SK-N-MC (cell line): ENCODE results near the gene GRB7.

Experiments used
- DNase-seq: peaks from one replicate; pipeline ENCODE4 v3.0.0-alpha.2; 2011; ENCODE audit warnings: low read depth, low spot score
- H3K27ac ChIP-seq: fragments of 200-600 bp; sonication (generic); 2 replicates; pipeline ENCODE4 v1.5.1; 2016; ENCODE audit warnings: mixed run types
- H3K36me3 ChIP-seq: fragments of 200-600 bp; sonication (generic); 2 replicates; pipeline ENCODE4 v1.6.1; 2017; ENCODE audit warnings: antibody characterized with exemption, low read length, mixed read lengths; ENCODE audit not compliant: insufficient read depth
- H3K4me3 ChIP-seq: fragments of 200-600 bp; sonication (generic); 2 replicates; pipeline ENCODE4 v1.5.1; 2016
- H3K9ac ChIP-seq: fragments of 200-600 bp; sonication (generic); 2 replicates; pipeline ENCODE4 v1.8.0; 2017; ENCODE audit warnings: mixed run types, mixed read lengths; ENCODE audit not compliant: insufficient read length
- H3K9me3 ChIP-seq: fragments of 200-600 bp; sonication (generic); 2 replicates; pipeline ENCODE4 v1.6.1; 2017; ENCODE audit warnings: low read depth, mild to moderate bottlenecking, antibody characterized with exemption, low read length, moderate library complexity, mixed read lengths
- EZH2 ChIP-seq: fragments of 200-600 bp; sonication (generic); IDR thresholded peaks from one replicate; pipeline ENCODE4 v1.6.1; 2017; ENCODE audit warnings: antibody characterized with exemption
- FOXP2 ChIP-seq: optimal IDR thresholded peaks from 2 replicates; pipeline ENCODE3; 2011; ENCODE audit warnings: mild to moderate bottlenecking, moderate library complexity; ENCODE audit not compliant: insufficient read depth; ENCODE audit errors: extremely low read length, control extremely low read depth
- POLR2AphosphoS5 ChIP-seq: IDR thresholded peaks from 2 replicates; pipeline ENCODE4 v1.6.1; 2012; ENCODE audit warnings: mild to moderate bottlenecking, low read depth, low read length, borderline replicate concordance

GRB7 gene

GRCh38 chr17:39715375-39716072 is 22.2 kb upstream of the GRB7 start:
- Histone ChIP-seq H3K4me3 (no peak overlapping the region), H3K9ac (no peak overlapping the region), H3K9me3 (no peaks in the 10 kb centered on the region), H3K36me3 (no peaks in the 10 kb centered on the region), H3K27ac (no peak overlapping the region)
- no peak for DNase-seq
- TF ChIP-seq POLR2AphosphoS5 (no peak), EZH2 (no peak)

GRCh38 chr17:39716073-39716818 is 21.5 kb upstream of the GRB7 start:
- H3K36me3 ChIP-seq = no peaks in the 10 kb centered on the region
- DNase-seq = no peak
- H3K27ac ChIP-seq = no peak overlapping the region
- no peak overlapping the region for H3K9ac ChIP-seq
- H3K9me3 ChIP-seq = no peaks in the 10 kb centered on the region
- no peak overlapping the region for H3K4me3 ChIP-seq
- TF ChIP-seq EZH2 = no peak
- TF ChIP-seq POLR2AphosphoS5 = no peak
- TF ChIP-seq FOXP2 = no peak

GRCh38 chr17:39716879-39717536 is 20.7 kb upstream of the GRB7 start:
- TF ChIP-seq POLR2AphosphoS5 (no peak), EZH2 (no peak), FOXP2 (no peak)
- Histone ChIP-seq H3K4me3 (no peak overlapping the region), H3K27ac (no peak overlapping the region), H3K9me3 (no peaks in the 10 kb centered on the region), H3K36me3 (no peaks in the 10 kb centered on the region), H3K9ac (no peak overlapping the region)
- no peak for DNase-seq

GRCh38 chr17:39717660-39718059 is 20.1 kb upstream of the GRB7 start:
- DNase-seq = no peak
- TF ChIP-seq FOXP2 (no peak), EZH2 (no peak), POLR2AphosphoS5 (no peak)
- no peak overlapping the region for H3K9ac ChIP-seq
- no peaks in the 10 kb centered on the region for H3K36me3 ChIP-seq
- no peak overlapping the region for H3K27ac ChIP-seq
- no peaks in the 10 kb centered on the region for H3K9me3 ChIP-seq
- no peak overlapping the region for H3K4me3 ChIP-seq

GRCh38 chr17:39719563-39720355 is 18.0 kb upstream of the GRB7 start:
- no peaks in the 10 kb centered on the region for H3K9me3 ChIP-seq
- DNase-seq = no peak
- no peak overlapping the region for H3K4me3 ChIP-seq
- H3K9ac ChIP-seq = no peak overlapping the region
- H3K27ac ChIP-seq = no peak overlapping the region
- no peaks in the 10 kb centered on the region for H3K36me3 ChIP-seq
- TF ChIP-seq POLR2AphosphoS5 (no peak), FOXP2 (no peak), EZH2 (no peak)

GRCh38 chr17:39722104-39722503 is 15.6 kb upstream of the GRB7 start:
- no peak for DNase-seq
- Histone ChIP-seq H3K9ac (no peak overlapping the region), H3K9me3 (no peaks in the 10 kb centered on the region), H3K36me3 (no peaks in the 10 kb centered on the region; the same call in 1 of the 2 replicates), H3K27ac (no peak overlapping the region), H3K4me3 (no peak overlapping the region)
- TF ChIP-seq POLR2AphosphoS5 = no peak
- no peak for TF ChIP-seq FOXP2
- no peak for TF ChIP-seq EZH2

- DNase-seq = no peak
- Histone ChIP-seq H3K27ac (no peak overlapping the region), H3K4me3 (no peak overlapping the region), H3K9ac (no peak overlapping the region), H3K9me3 (no peaks in the 10 kb centered on the region), H3K36me3 (no peaks in the 10 kb centered on the region; the same call in 1 of the 2 replicates)
- TF ChIP-seq POLR2AphosphoS5 (no peak), EZH2 (no peak), FOXP2 (no peak)
These were observed 14.5 kb upstream of the GRB7 start for GRCh38 chr17:39722965-39723848.
